A673 (cell line): Measurements from ENCODE around the gene EXT2. TPM values are rescaled to one million over a fixed set of nuclear protein-coding genes. Genes with fewer than 3 reads are reported as not detected.

Source experiments
- BruUV-seq: library from RNA; stranded (reverse); fragments of 400-500 nt; replicated peaks from 2 replicates; lab custom pipeline; 2021; lab: Mats Ljungman, UMichigan
- CTCF ChIA-PET: fragments of 300-600 bp; sonication (Branson Sonifier 250); formaldehyde crosslinking; loops from one replicate; lab custom pipeline; 2022; ENCODE audit warnings: antibody characterized with exemption; lab: Charles Lee
- POLR2A ChIA-PET: fragments of 300-600 bp; sonication (Branson Sonifier 250); formaldehyde crosslinking; loops from one replicate; lab custom pipeline; 2022; ENCODE audit warnings: antibody characterized with exemption; ENCODE audit not compliant: low non-redundant PET; lab: Charles Lee
- DNase-seq: peaks from one replicate; pipeline ENCODE4 v3.0.0-alpha.2; 2015; ENCODE audit warnings: low spot score
- H3K27ac ChIP-seq: fragments of 200-600 bp; sonication (generic); 2 replicates; pipeline ENCODE4 v1.5.1; 2016; ENCODE audit warnings: mixed run types, low read depth, mild to moderate bottlenecking, mixed read lengths, antibody characterized with exemption, low read length; ENCODE audit not compliant: poor library complexity, severe bottlenecking
- H3K27me3 ChIP-seq: fragments of 200-600 bp; sonication (generic); replicated peaks from 2 replicates; pipeline ENCODE4 v1.6.1; 2017; ENCODE audit warnings: mixed run types, low read depth, mild to moderate bottlenecking, mixed read lengths, antibody characterized with exemption, low read length; ENCODE audit not compliant: insufficient read depth, poor library complexity
- H3K36me3 ChIP-seq: fragments of 200-600 bp; sonication (generic); 2 replicates; pipeline ENCODE4 v1.6.1; 2016; ENCODE audit warnings: mixed run types, mild to moderate bottlenecking, mixed read lengths, antibody characterized with exemption, low read length; ENCODE audit not compliant: insufficient read depth, poor library complexity, severe bottlenecking
- H3K4me1 ChIP-seq: fragments of 200-600 bp; sonication (generic); 2 replicates; pipeline ENCODE4 v1.6.1; 2017; ENCODE audit warnings: mixed run types, mild to moderate bottlenecking, mixed read lengths, antibody characterized with exemption, low read length; ENCODE audit not compliant: insufficient read depth, poor library complexity, severe bottlenecking
- H3K4me3 ChIP-seq: fragments of 200-600 bp; sonication (generic); 2 replicates; pipeline ENCODE4 v1.5.1; 2016; ENCODE audit warnings: low read depth, mixed run types, mild to moderate bottlenecking, mixed read lengths, low read length; ENCODE audit not compliant: poor library complexity, severe bottlenecking
- H3K9me3 ChIP-seq: fragments of 200-600 bp; sonication (generic); 2 replicates; pipeline ENCODE4 v1.6.1; 2016; ENCODE audit warnings: mixed run types, low read depth, mild to moderate bottlenecking, mixed read lengths, antibody characterized with exemption, low read length; ENCODE audit not compliant: poor library complexity, severe bottlenecking
- EZH2 ChIP-seq: fragments of 200-600 bp; sonication (generic); IDR thresholded peaks from 2 replicates; pipeline ENCODE4 v1.6.1; 2017; ENCODE audit warnings: borderline replicate concordance, low read depth, mild to moderate bottlenecking, mixed read lengths, antibody characterized with exemption, low read length; ENCODE audit not compliant: poor library complexity, severe bottlenecking
- intact Hi-C: fragments of 100-400 bp; cut with micrococcal nuclease; formaldehyde crosslinking; loops from one replicate; pipeline ENCODE4 v1.10.0; 2022; ENCODE audit not compliant: unreplicated experiment
- total RNA-seq: library from RNA; stranded (reverse); gene quantifications from 2 replicates; pipeline ENCODE4 v1.2.3, GENCODE V29; 2021
- TF ChIP-seq, protein P1 (sequence below): fragments of 300-800, 200-600 bp; sonication (generic); conservative IDR thresholded peaks from 2 replicates; pipeline ENCODE4 v1.5.1; 2017; ENCODE audit warnings: low read depth, mild to moderate bottlenecking, antibody characterized with exemption, low read length, moderate library complexity, mixed read lengths

Gene EXT2
- total RNA-seq, 1 experiment from 2014 or later = 123 TPM

- Histone ChIP-seq H3K9me3 (no peaks in the 10 kb centered on the region), H3K36me3 (peaks cover 8% of the 10 kb centered on the region), H3K27ac (peak overlapping the region; percentile 48), H3K4me3 (no peak overlapping the region), H3K4me1 (peaks cover 70% of the 10 kb centered on the region), H3K27me3 (no peaks in the 10 kb centered on the region)
- TF ChIP-seq, protein P1, sequence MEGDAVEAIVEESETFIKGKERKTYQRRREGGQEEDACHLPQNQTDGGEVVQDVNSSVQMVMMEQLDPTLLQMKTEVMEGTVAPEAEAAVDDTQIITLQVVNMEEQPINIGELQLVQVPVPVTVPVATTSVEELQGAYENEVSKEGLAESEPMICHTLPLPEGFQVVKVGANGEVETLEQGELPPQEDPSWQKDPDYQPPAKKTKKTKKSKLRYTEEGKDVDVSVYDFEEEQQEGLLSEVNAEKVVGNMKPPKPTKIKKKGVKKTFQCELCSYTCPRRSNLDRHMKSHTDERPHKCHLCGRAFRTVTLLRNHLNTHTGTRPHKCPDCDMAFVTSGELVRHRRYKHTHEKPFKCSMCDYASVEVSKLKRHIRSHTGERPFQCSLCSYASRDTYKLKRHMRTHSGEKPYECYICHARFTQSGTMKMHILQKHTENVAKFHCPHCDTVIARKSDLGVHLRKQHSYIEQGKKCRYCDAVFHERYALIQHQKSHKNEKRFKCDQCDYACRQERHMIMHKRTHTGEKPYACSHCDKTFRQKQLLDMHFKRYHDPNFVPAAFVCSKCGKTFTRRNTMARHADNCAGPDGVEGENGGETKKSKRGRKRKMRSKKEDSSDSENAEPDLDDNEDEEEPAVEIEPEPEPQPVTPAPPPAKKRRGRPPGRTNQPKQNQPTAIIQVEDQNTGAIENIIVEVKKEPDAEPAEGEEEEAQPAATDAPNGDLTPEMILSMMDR = no peak
- TF ChIP-seq EZH2 = no peak
- POLR2A ChIA-PET = no interaction called here
- BruUV-seq = no TSS peak
- DNase-seq = no peak
- CTCF ChIA-PET = interaction anchor here (0.6 kb wide), 1 partner anchor 931 kb away, joined by 3 read pairs; no protein-coding TSS in a partner anchor
- intact Hi-C loops = no loop called here
Measured at GRCh38 chr11:44137057-44137456, 41.6 kb downstream of the EXT2 start.

DNA sequence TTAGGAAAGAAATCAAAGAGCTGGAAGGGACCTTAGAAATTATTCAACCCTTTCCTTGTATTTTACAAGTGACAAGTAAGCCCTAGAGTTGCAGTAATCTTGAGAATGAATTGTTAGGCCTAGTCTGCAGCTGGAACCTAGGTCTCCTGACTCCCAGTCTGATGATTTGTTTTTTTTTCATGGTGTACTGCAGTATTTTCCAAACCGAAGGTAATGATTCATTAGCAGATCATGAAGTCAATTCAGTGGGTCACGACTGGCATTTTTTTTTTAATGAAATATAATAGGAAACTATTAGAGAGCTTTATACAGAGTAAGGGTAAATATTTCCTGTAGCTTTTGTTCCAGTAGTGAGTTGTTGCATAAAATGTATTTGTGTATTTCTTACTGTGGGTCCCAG is 42.8 kb downstream of the EXT2 start:
- Histone ChIP-seq H3K4me3 (no peak overlapping the region), H3K27ac (peak overlapping the region; percentile 2), H3K36me3 (peaks cover 8% of the 10 kb centered on the region), H3K9me3 (no peaks in the 10 kb centered on the region), H3K27me3 (no peaks in the 10 kb centered on the region), H3K4me1 (peaks cover 58% of the 10 kb centered on the region)
- TF ChIP-seq, protein P1 = no peak
- TF ChIP-seq EZH2 = no peak
- ChIA-PET POLR2A (no interaction called here), CTCF (interaction anchor here (0.6 kb wide), 1 partner anchor 386 kb away, joined by 4 read pairs; no protein-coding TSS in a partner anchor)
- DNase-seq = no peak
- intact Hi-C loops = no loop called here
- no TSS peak for BruUV-seq

- Histone ChIP-seq H3K4me3 (no peak overlapping the region), H3K9me3 (no peaks in the 10 kb centered on the region), H3K4me1 (peaks cover 51% of the 10 kb centered on the region), H3K36me3 (peaks cover 9% of the 10 kb centered on the region), H3K27ac (peak overlapping the region; percentile 2), H3K27me3 (no peaks in the 10 kb centered on the region)
- intact Hi-C loops = no loop called here
- BruUV-seq = no TSS peak
- TF ChIP-seq, protein P1 = no peak
- TF ChIP-seq EZH2 = no peak
- ChIA-PET POLR2A (interaction anchor here (0.6 kb wide), 1 partner anchor 76 kb away, joined by 3 read pairs; no protein-coding TSS in a partner anchor), CTCF (no interaction called here)
- DNase-seq = no peak
Measured at GRCh38 chr11:44138980-44139379, 43.5 kb downstream of the EXT2 start.
